A673 (cell line): ENCODE results near the gene SMIM17.

Experiments
- CTCF ChIP-seq: fragments of 300-800, 200-600 bp; sonication (generic); conservative IDR thresholded peaks from 2 replicates; pipeline ENCODE4 v1.5.1; 2017; ENCODE audit warnings: low read depth, mild to moderate bottlenecking, antibody characterized with exemption, low read length, moderate library complexity, mixed read lengths
- EZH2 ChIP-seq: fragments of 200-600 bp; sonication (generic); IDR thresholded peaks from 2 replicates; pipeline ENCODE4 v1.6.1; 2017; ENCODE audit warnings: borderline replicate concordance, low read depth, mild to moderate bottlenecking, mixed read lengths, antibody characterized with exemption, low read length; ENCODE audit not compliant: poor library complexity, severe bottlenecking

- no peak for TF ChIP-seq CTCF
- TF ChIP-seq EZH2, result no peak
These were observed 31.7 kb upstream of the SMIM17 start for GRCh38 chr19:56611288-56611687.
